Jurkat, Clone E6-1 (cell line): Measurements from ENCODE around the gene KDM4B.
"Not testable (repeated sequence)": the region's sequence is repeated elsewhere in the genome, so short reads cannot be mapped to it uniquely, and the experiment has no call there.

Source experiments
- DNase-seq: peaks from one replicate; pipeline ENCODE4 v3.0.0-alpha.2; 2011; ENCODE audit warnings: low read depth, low spot score
- H3K4me3 ChIP-seq: 2 replicates; pipeline ENCODE4 v1.5.1; 2011; ENCODE audit warnings: mild to moderate bottlenecking, low read length, control low read depth, moderate library complexity

Gene KDM4B

GRCh38 chr19:5026706-5027273 is 57.9 kb downstream of the KDM4B start:
- no peak overlapping the region for H3K4me3 ChIP-seq
- DNase-seq, result no peak

- no peak for DNase-seq
Measured at GRCh38 chr19:5028229-5028886, 59.4 kb downstream of the KDM4B start.

GRCh38 chr19:5029596-5029995 is 60.7 kb downstream of the KDM4B start:
- DNase-seq, result peak; percentile 50
- not testable (repeated sequence) for H3K4me3 ChIP-seq

More at GRCh38 chr19:5028229-5028886, 59.4 kb downstream of the KDM4B start:
- no peak overlapping the region for H3K4me3 ChIP-seq

- no peak overlapping the region for H3K4me3 ChIP-seq
Measured at GRCh38 chr19:5030136-5030820, 61.4 kb downstream of the KDM4B start.

GRCh38 chr19:5030822-5031221 is 61.9 kb downstream of the KDM4B start:
- no peak overlapping the region for H3K4me3 ChIP-seq
- DNase-seq, result no peak

More at GRCh38 chr19:5030136-5030820, 61.4 kb downstream of the KDM4B start:
- no peak for DNase-seq

- no peak overlapping the region for H3K4me3 ChIP-seq
- peak; percentile 35 for DNase-seq
Measured at GRCh38 chr19:5031231-5032100, 62.6 kb downstream of the KDM4B start.

- no peak for DNase-seq
- H3K4me3 ChIP-seq, result no peak overlapping the region
Measured at GRCh38 chr19:5032101-5032967, 63.4 kb downstream of the KDM4B start.

GRCh38 chr19:5035105-5035761 is 66.3 kb downstream of the KDM4B start:
- no peak for DNase-seq
- H3K4me3 ChIP-seq, result no peak overlapping the region

GRCh38 chr19:5035793-5036697 is 67.1 kb downstream of the KDM4B start:
- H3K4me3 ChIP-seq, result no peak overlapping the region
- DNase-seq, result no peak

- no peak overlapping the region for H3K4me3 ChIP-seq
- no peak for DNase-seq
Measured at GRCh38 chr19:5036698-5037563, 68.0 kb downstream of the KDM4B start.

GRCh38 chr19:5037936-5038335 is 69.0 kb downstream of the KDM4B start:
- H3K4me3 ChIP-seq, result no peak overlapping the region
- DNase-seq, result no peak

- H3K4me3 ChIP-seq, result no peak overlapping the region
- peak; percentile 35 for DNase-seq
Measured at GRCh38 chr19:5038631-5039271, 69.8 kb downstream of the KDM4B start.

- H3K4me3 ChIP-seq, result no peak overlapping the region
- DNase-seq, result no peak
Measured at GRCh38 chr19:5039642-5040543, 71.0 kb downstream of the KDM4B start.

- H3K4me3 ChIP-seq, result no peak overlapping the region
- DNase-seq, result no peak
Measured at GRCh38 chr19:5040544-5041167, 71.7 kb downstream of the KDM4B start.
